GM19372 (cell line): ENCODE measurements around the gene FGF9.

Experiments used
- ATAC-seq: cut with Tn5 transposase; IDR thresholded peaks from one replicate; pipeline ENCODE4 v1.9.1; 2021; ENCODE audit warnings: mild to moderate bottlenecking, low read depth, moderate library complexity; ENCODE audit not compliant: unreplicated experiment

Gene FGF9

GRCh38 chr13:21703846-21704245 is 33.0 kb downstream of the FGF9 start:
- no peak for ATAC-seq

DNA sequence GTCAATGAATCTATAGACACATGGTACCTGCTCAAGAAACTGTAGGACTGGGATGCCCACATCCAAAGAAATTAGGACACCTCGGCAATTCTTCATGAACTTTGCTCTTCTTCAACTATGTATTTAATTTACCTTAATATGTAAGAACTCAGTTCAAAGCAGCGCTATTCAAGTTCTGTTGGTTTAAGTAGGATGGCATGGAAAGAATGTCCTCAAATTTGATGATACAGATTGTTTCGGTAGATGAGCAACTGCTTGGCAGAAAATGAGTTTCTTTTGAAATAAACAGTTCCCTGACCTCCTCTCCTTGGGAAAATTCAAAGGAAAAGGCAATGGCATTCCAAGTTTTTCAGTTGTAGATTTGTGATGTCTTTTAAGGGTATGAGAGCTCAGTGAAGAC is 36.7 kb downstream of the FGF9 start:
- ATAC-seq, result no peak

GRCh38 chr13:21709697-21710096 is 38.8 kb downstream of the FGF9 start:
- no peak for ATAC-seq

- no peak for ATAC-seq
Measured at GRCh38 chr13:21710163-21710562, 39.3 kb downstream of the FGF9 start.

DNA sequence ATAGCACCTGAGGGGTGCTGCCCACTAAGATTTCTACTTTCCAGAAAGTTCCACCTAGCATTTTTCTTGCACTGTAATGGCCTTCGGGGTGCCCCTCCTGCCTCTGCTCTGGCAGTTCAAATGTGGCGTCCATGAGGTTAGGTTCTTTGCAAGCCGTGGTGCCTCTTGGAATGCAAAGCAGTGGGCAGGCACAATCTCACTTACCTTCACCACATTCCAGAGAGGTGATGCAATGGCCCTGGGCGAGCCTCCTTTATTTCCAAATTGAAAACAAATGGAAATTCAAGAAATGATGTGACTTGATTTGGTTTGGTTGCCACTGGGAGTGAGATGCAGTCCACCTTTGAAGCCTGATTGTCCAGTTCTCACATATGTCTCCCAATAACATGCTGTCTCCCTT is 46.9 kb downstream of the FGF9 start:
- no peak for ATAC-seq

GRCh38 chr13:21719463-21719862 is 48.6 kb downstream of the FGF9 start:
- ATAC-seq, result no peak

DNA sequence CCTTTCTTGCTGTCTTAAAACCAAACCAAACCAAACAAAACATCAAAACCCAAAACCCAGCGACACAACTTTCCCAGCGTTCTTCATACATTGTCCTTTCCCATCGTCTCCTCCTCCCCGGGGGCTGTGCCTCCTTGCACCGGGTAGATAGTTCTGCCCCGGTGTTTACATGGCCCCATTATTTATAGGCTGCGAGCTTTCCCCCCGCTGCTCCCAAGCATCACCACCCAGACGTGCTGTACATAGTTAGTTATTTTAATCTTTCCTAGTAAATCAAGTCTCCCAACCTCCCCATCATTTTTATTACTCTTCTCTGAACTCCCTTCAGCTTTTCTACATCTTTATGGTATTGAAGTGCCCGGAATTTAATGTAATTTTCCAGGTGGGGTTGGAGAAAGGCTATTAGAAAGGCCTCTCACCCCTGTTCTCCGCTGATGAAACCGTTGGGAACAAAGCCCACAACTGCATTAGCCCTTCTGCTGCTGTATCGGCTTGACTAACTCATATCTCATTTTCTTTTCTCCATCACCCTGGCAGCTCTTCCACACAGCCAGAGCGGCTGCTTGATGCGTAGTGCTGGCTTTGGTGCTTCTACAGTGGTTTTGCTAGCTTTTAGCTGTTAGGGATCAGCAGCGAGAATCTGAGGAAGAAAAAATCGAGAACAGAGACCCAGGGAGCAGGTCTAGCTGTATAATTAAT is 53.1 kb downstream of the FGF9 start:
- no peak for ATAC-seq

- no peak for ATAC-seq
Measured at GRCh38 chr13:21730186-21730880, 59.5 kb downstream of the FGF9 start.

- no peak for ATAC-seq
Measured at GRCh38 chr13:21733475-21734263, 62.8 kb downstream of the FGF9 start.

- no peak for ATAC-seq
Measured at GRCh38 chr13:21734961-21735360, 64.1 kb downstream of the FGF9 start.

- ATAC-seq, result no peak
Measured at GRCh38 chr13:21735701-21736401, 65.0 kb downstream of the FGF9 start.

DNA sequence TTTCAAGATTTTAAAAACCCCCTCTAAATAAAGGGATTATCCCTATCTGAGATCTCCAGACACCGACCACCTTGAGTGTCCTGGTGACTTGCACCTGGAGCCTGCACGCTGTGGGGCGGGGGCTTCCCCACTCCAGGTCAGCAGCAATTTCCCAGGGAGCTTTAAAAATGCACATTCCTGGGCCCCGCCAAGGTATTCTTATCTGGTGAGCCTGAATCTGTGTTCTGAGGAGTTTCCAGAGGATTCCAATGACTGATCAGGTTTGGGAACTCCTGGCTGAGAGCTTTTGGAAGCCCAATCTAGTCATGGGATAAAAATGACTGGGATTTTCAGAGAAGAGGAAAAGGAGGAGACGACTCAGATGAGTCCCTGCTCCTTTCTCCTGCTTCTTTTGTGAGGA is 66.1 kb downstream of the FGF9 start:
- ATAC-seq, result no peak

- ATAC-seq, result no peak
Measured at GRCh38 chr13:21738630-21739029, 67.8 kb downstream of the FGF9 start.

DNA sequence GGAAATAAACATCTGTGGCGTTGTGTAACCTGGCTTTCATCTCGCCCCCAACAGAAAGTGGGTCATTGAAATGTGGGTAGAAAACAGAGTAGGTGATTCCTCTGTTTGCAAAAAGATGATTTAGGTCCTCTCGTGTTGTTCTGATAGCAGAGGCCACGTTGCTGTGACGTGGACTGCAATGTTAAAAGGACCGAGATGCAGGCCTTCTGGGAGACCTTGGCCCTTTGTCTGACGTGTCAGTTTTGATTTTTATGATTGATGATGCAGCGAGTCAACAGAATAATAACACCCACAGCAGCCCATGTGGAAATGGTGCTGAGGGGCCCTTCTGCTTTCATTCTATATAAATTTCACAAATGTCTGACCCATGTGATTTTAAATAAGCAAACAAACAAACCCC is 68.9 kb downstream of the FGF9 start:
- no peak for ATAC-seq

DNA sequence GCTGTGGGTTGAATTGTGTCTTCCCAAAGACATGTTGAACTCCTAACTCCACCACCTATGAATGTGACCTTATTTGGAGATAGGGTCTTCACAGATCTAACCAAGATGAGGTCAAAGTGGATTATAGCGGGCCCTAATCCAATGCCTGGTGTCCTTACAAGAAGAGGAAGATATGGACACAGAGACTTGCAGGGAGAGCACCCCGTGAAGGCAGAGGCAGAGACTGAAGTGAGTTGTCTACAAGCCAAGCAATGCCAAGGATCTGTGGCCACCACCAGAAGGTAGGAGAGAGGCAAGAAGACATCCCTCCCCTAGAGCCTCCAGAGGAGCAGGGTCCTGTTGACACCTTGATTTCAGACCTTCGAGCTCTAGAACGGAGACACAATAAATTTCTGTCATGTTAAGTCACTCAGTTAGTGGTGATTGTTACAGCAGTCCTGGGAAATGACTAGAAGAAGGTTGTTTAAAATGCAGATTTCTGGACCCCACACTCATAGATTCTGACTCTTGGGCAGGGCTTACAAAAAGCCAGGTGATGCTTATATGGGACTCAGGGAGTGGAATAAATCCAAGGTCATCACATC is 70.6 kb downstream of the FGF9 start:
- ATAC-seq, result no peak

DNA sequence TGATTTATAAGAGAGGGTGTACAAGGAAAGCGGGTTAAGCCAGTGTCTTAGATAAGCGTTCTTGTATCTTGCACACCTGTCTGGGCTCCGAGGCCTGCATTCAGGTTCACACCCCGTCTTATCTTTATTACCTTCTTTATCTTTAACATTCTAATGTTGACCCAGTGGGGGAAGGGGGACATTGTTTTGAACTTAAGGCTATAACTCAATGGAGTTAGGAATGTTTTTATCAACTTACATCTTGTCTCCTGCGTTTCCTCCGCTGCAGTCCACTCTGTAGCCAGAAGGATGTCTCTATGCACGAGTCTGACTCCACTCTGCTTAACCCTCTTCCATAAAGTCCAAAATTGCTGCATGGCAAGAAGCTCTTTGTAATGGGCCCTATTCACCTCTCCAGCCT is 71.2 kb downstream of the FGF9 start:
- ATAC-seq, result no peak

DNA sequence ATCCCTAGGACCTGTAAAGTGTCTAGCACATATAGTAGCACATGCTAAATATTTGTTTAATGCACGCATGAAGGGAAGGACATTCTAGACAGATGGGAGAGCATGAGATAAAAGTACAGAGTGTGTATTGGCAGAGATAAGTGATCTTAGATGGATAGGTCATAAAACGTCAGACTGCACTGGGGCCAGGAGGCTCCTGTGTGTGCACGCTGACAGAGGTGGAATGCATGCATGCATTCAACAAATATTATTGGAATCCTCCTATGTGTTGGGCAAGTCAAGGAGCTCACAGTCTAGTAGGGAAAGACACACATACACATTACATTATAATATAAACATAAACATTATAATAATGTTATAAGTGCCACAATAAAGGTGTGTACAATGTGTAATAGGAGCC is 73.3 kb downstream of the FGF9 start:
- ATAC-seq, result no peak

DNA sequence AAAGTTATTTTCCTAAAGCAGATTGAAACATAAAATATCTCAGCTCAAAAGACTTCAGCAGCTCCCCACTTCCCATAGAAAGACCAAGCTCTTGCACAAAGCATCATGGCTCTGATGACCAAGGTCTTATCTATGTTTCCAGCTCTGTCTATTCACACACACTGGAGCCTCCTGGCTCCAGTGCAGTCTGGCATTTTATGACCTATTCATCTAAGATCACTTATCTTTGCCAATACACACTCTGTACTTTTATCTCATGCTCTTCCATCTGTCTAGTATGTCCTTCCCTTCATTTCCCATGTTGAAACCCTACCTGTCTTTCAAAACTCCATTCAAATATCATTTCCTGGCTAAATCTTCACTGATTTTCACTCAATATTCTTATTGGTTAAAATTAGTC is 74.4 kb downstream of the FGF9 start:
- no peak for ATAC-seq

DNA sequence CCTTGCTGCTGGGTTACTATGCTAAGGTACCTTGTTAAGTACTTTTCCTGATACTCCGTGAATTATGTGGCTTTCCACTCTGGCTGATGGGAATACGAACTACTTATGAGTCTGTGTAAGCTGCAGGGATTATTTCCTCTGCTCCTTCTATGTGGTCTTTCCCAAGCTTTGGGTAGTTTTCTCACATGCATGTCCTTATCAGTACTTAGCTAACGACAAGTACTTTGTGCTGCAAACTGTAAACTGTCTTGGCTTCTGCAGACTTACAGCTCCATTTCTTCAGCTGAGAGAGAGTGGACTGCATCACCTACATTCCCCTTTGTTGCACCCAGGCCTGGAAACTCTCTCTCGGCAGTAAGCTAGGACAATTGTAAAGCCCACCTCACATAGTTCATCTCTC is 76.6 kb downstream of the FGF9 start:
- no peak for ATAC-seq

DNA sequence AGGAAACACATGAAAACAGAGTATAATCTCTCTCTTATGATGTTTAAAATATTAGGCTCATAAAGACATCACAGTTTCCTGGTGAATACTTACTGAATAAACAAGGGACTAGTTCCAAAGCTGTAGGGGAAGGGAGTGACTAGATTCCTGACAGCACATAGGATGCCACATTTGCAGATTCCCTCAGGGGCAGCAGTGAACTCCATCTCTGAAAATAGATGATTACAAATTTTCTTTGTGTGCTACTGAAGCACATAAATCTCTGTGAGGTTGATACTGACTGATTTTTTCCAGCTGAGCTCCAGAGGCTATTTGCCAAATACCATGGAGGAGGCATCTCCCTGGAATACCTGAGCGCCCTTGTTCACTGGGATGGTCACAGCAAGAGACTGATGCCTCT is 77.3 kb downstream of the FGF9 start:
- ATAC-seq, result no peak

DNA sequence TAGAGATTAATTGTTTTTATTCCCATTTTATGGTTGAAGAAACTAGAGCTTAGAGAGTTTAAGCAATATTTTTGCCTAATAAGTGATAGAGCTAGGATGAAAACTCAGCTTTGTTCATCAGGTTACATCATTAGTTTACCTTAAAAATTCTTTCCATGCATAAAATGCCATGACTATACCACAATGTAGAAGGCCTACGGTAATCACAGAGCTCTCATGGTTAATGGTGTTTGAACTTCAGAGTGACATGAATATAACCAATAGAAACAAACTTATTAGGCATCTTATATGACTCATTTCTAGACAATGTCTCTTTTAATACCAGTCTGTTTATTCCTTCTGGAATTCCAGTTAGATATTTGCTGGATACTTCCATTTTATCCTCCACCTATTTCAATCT is 78.5 kb downstream of the FGF9 start:
- ATAC-seq, result no peak
